NCI-H510A (cell line): Measurements from ENCODE around the gene NLGN4Y.

Experiments used
- DNase-seq: peaks from one replicate; lab custom pipeline; 2025; lab: John Stamatoyannopoulos, UW

The NLGN4Y gene

GRCh38 chrY:14644157-14644952 is 120.0 kb downstream of the NLGN4Y start:
- no peak for DNase-seq

DNA sequence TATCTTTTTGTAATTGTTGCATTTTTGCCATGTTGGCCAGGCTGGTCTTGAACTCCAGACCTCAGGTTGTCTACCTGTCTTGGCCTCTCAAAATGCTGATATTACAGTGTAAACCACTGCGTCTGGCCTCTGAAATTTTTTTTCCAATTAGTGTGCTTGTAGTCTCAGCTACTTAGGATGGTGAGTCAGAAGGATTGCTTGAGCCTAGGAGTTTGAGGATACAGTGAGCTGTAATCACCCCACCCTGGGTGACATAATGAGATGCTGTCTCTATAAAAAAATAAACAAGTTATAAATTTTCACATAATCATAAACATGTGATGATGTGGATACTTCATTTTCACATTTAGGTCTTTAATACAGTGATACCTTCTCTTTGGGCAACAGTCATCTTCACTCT is 154.9 kb downstream of the NLGN4Y start:
- DNase-seq = no peak

DNA sequence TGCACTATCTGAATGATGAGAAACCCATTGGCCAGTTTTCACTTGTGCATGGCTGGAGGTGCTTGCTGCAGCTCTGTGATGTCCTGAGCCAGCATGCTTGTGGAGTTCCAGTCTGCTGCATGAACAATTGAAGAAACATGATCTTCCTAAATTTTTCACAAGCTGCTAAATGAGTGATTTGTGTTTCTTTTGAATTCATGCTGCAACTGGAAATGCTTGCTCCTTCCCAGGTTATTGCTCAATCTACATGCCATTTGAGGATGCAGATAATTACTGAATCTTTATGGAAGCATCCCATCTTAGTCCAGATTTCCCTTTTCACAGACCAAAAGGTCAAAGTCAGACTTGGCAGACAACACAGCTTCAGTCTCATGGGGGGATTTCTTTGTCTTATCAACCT is 170.2 kb downstream of the NLGN4Y start:
- no peak for DNase-seq

GRCh38 chrY:14708158-14708557 is 183.8 kb downstream of the NLGN4Y start:
- no peak for DNase-seq

- no peak for DNase-seq
Observed at GRCh38 chrY:14741596-14741995, 217.3 kb downstream of the NLGN4Y start.

DNA sequence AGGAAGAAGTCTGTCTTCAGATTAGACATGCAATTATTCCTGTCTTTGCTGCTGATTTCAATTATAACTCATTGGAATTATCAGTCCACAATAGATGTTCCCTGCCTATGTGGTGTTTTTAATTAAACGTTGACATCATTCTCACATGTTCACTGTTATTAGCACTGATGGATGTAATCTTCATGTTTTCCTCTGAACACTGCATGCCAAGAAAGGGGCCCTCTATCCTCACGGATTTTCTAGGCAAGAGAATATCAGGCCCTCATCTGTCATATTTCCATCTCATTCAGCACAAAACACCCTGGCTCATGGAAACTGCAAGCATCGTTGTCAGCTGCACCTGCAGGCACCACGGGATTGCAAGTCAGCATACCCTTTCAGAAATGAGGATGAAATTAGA is 224.0 kb downstream of the NLGN4Y start:
- DNase-seq = no peak

DNA sequence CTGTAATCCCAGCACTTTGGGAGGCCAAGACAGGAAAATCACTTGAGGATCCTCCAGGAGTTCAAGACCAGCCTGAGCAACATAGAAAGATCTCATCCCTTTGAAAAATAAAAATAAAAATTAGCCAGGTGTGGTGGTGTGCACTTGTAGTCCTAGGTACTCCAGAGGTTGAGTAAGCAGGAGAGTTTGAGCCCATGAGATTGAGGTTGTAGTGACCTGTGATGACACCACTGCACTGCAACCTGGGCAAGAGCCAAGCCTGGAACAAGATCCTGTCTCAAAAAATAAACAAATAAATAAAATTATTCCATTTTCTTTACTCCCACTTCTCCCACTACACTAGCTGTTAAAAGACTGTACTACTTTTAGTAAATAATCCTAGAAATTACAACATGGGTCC is 231.2 kb downstream of the NLGN4Y start:
- no peak for DNase-seq

GRCh38 chrY:14762903-14763302 is 238.6 kb downstream of the NLGN4Y start:
- DNase-seq = no peak

- no peak for DNase-seq
Observed at GRCh38 chrY:14763600-14763999, 239.3 kb downstream of the NLGN4Y start.

DNA sequence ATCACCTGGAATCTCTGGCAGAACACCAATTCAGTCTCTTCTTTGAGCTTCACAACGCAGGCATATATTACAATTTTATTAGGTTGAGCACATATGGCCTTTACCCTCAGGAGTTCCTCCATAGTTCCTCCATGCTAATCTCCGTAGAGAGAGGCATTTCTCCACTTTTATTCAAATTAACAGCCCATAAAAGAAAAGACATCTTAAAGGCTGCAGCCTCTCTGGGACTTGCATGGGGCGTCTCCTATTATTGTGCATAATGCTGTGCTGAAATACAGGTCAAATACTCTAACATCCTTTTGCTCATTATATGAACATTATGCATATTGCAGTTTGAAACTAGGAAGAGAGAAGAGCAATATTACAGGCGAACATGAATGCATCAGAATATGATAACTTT is 253.9 kb downstream of the NLGN4Y start:
- DNase-seq = no peak

DNA sequence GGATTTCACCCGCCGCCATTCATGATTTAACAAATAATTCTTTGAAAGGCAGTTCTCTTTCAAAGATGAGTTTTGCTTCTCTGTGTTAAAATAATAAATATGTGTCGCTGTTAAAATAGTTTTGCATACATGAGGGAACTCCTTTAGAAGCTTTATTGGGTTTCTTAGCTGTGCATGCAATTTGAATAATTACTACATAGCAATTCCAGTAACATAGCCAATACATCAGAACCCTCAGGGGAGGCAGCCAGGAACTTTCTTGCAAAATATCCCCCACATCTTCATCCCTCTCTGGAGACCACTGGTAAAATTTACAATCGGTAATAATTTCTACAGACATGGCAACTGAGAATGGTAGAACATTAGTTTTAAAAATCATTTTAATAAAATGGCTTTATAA is 268.8 kb downstream of the NLGN4Y start:
- DNase-seq = no peak

- no peak for DNase-seq
Observed at GRCh38 chrY:14793674-14794073, 269.3 kb downstream of the NLGN4Y start.

GRCh38 chrY:14798010-14798409 is 273.7 kb downstream of the NLGN4Y start:
- no peak for DNase-seq

DNA sequence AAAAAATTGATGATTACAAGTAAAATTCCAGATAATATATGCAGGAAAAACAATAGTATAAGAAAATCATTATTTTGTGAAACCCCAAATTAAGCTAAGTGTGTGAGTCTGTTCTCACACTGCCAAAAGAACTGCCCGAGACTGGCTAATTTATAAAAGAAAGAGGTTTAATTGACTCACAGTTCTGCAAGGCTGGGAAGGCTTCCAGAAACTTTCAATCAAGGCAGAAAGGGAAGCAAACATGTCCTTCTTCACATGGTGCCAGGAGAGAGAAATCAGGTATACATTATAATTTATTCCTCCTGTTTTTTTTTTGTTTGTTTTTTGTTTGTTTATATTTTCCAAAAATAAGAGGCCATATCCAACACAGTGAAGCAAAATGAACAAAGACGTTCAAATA is 276.8 kb downstream of the NLGN4Y start:
- no peak for DNase-seq

- DNase-seq = no peak
Observed at GRCh38 chrY:14802125-14802524, 277.8 kb downstream of the NLGN4Y start.

DNA sequence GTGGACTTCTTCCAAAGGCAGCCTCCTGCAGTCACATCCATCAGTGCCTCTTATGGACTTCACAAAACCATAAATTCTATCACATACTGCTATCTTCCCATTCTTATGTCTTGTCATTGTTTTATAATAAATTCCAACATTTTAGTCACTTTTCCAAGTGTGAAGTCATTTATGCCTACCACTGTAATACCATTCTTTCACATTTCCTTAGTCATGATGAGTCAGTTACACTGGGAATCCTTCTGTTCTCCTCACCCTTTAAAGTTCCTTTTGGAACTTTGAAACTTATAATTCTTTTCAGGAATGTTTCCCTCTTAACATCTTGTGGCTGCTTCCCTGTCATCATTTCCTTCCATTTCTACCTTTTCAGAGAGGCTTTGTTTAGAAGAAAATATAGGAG is 279.7 kb downstream of the NLGN4Y start:
- no peak for DNase-seq

DNA sequence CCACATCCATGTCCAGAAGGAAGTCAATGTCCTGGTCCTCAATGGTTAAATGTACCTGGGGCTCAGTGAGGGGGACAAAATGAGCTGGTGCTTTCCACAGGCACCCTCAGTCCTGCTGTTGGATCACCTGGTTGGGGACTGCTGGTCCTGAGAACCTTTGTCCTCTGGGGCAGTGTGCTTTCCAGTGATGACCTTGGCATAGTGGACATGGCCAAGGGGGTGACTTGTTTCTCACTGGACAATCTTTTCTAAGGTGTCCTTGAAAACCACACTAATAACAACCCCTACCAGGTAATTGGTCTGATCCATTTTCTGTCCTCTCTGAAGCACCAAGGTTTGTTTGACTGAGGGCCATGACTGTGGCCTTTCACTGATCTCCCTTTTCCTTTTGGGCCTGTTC is 294.1 kb downstream of the NLGN4Y start:
- DNase-seq = no peak

- DNase-seq = no peak
Observed at GRCh38 chrY:14822201-14822600, 297.9 kb downstream of the NLGN4Y start.

DNA sequence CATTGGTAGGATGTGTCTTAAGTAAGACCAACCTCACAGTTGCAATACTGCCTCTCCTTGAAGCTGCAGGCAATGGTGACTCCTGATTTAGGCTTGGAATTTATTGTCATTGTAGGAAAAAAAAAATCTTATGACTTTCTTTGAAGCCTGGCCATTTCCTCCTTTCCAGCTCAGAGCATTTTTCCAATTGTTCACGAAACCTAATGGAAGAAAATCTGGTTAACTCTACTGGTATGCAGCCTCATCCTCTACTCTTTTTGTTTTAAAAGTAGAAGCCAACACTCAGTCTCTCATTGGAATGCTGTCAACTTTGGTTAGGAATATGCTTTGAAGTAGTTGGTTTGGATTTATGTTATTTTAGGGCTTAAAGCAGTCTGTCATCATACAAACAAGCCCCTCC is 298.6 kb downstream of the NLGN4Y start:
- DNase-seq = no peak

DNA sequence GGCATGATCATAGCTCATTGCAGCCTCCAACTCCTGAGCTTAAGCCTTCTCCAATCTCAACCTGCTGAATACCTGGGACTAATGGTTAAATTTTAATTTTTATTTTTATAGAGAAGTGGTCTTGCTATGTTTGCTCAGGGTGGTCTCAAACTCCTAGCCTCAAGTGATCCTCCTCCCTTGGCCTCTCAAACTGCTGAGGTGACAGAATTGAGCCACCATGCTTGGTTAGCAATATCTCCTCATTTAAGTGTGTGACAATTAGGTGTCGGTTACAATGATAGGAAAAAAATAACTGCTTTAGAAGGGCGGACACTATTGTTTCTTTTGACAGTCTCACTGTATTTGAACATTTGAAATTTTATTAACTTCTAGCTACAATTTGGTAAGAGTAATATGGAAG is 300.3 kb downstream of the NLGN4Y start:
- DNase-seq = no peak

GRCh38 chrY:14825728-14826127 is 301.4 kb downstream of the NLGN4Y start:
- no peak for DNase-seq

- no peak for DNase-seq
Observed at GRCh38 chrY:14828531-14828930, 304.2 kb downstream of the NLGN4Y start.

- DNase-seq = no peak
Observed at GRCh38 chrY:14829366-14829885, 305.1 kb downstream of the NLGN4Y start.
